IPS DF 6.9 (cell line): ENCODE measurements around the gene TSSC4.

ENCODE experiments used
- DNase-seq: peaks from one replicate; pipeline ENCODE4 v3.0.0-alpha.2; 2013; ENCODE audit warnings: low read depth, low spot score
- H3K27ac ChIP-seq: one replicate; pipeline ENCODE4 v1.5.1; 2013; ENCODE audit warnings: low read length, control low read depth
- H3K27me3 ChIP-seq: 2 replicates; pipeline ENCODE4 v1.6.1; 2013; ENCODE audit warnings: mild to moderate bottlenecking, low read length; ENCODE audit not compliant: control insufficient read depth, insufficient read depth
- H3K36me3 ChIP-seq: 2 replicates; pipeline ENCODE4 v1.6.1; 2013; ENCODE audit warnings: low read length; ENCODE audit not compliant: control insufficient read depth, insufficient read depth
- H3K4me1 ChIP-seq: 2 replicates; pipeline ENCODE4 v1.6.1; 2013; ENCODE audit warnings: low read length; ENCODE audit not compliant: control insufficient read depth, insufficient read depth
- H3K4me3 ChIP-seq: 2 replicates; pipeline ENCODE4 v1.5.1; 2013; ENCODE audit warnings: mild to moderate bottlenecking, low read length
- H3K9me3 ChIP-seq: 2 replicates; pipeline ENCODE4 v1.6.1; 2013; ENCODE audit warnings: low read length, inconsistent platforms; ENCODE audit not compliant: control insufficient read depth, insufficient read depth
- WGBS: extraction: QIAGEN DNeasy Blood & Tissue Kit; methylation state at CpG from one replicate; pipeline ENCODE4 v1.1.7; 2013; ENCODE audit warnings: mixed read lengths, missing lambda C conversion rate; ENCODE audit not compliant: insufficient read length, insufficient coverage; 5-methylcytosine and 5-hydroxymethylcytosine counted together

Gene TSSC4

GRCh38 chr11:2420502-2421225, 20.1 kb downstream of the TSSC4 start:
- H3K9me3 ChIP-seq, result no peaks in the 10 kb centered on the region
- no peak overlapping the region for H3K4me3 ChIP-seq
- H3K27me3 ChIP-seq, result no peaks in the 10 kb centered on the region
- no peak overlapping the region for H3K27ac ChIP-seq
- no peaks in the 10 kb centered on the region for H3K36me3 ChIP-seq
- peak; percentile 68 for DNase-seq
- 0 out of 2 replicates have a peak, but pooled peaks cover 1% of the 10 kb centered on the region for H3K4me1 ChIP-seq
- no CpG with 5 or more reads among the region's 44 CpGs for WGBS

GRCh38 chr11:2421226-2421994, 20.9 kb downstream of the TSSC4 start:
- DNase-seq, result no peak
- Histone ChIP-seq H3K36me3 (no peaks in the 10 kb centered on the region), H3K4me3 (no peak overlapping the region), H3K4me1 (0 out of 2 replicates have a peak, but pooled peaks cover 1% of the 10 kb centered on the region), H3K27ac (no peak overlapping the region), H3K27me3 (no peaks in the 10 kb centered on the region), H3K9me3 (no peaks in the 10 kb centered on the region)
- no CpG with 5 or more reads among the region's 19 CpGs for WGBS

- Histone ChIP-seq H3K27ac (no peak overlapping the region), H3K36me3 (no peaks in the 10 kb centered on the region), H3K4me1 (0 out of 2 replicates have a peak, but pooled peaks cover 1% of the 10 kb centered on the region), H3K4me3 (no peak overlapping the region), H3K9me3 (no peaks in the 10 kb centered on the region), H3K27me3 (no peaks in the 10 kb centered on the region)
- WGBS, result no CpG with 5 or more reads among the region's 17 CpGs
- DNase-seq, result no peak
Observed at GRCh38 chr11:2421996-2422395, 21.4 kb downstream of the TSSC4 start.

GRCh38 chr11:2422461-2423156, 22.1 kb downstream of the TSSC4 start:
- Histone ChIP-seq H3K4me1 (0 out of 2 replicates have a peak, but pooled peaks cover 1% of the 10 kb centered on the region), H3K27me3 (no peaks in the 10 kb centered on the region), H3K4me3 (no peak overlapping the region), H3K36me3 (no peaks in the 10 kb centered on the region), H3K27ac (no peak overlapping the region), H3K9me3 (no peaks in the 10 kb centered on the region)
- no peak for DNase-seq
- no CpG with 5 or more reads among the region's 14 CpGs for WGBS

GRCh38 chr11:2423157-2424025, 22.8 kb downstream of the TSSC4 start:
- no CpG with 5 or more reads among the region's 26 CpGs for WGBS
- Histone ChIP-seq H3K27me3 (no peaks in the 10 kb centered on the region), H3K27ac (no peak overlapping the region), H3K4me1 (0 out of 2 replicates have a peak, but pooled peaks cover 1% of the 10 kb centered on the region), H3K4me3 (no peak overlapping the region), H3K9me3 (no peaks in the 10 kb centered on the region), H3K36me3 (no peaks in the 10 kb centered on the region)
- no peak for DNase-seq

GRCh38 chr11:2424811-2425495, 24.4 kb downstream of the TSSC4 start:
- WGBS, result no CpG with 5 or more reads among the region's 28 CpGs
- H3K9me3 ChIP-seq, result no peaks in the 10 kb centered on the region
- no peaks in the 10 kb centered on the region for H3K36me3 ChIP-seq
- no peak for DNase-seq
- H3K27me3 ChIP-seq, result no peaks in the 10 kb centered on the region
- H3K4me3 ChIP-seq, result no peak overlapping the region
- no peak overlapping the region for H3K27ac ChIP-seq
- H3K4me1 ChIP-seq, result 0 out of 2 replicates have a peak, but pooled peaks cover 1% of the 10 kb centered on the region

- DNase-seq, result no peak
- no CpG with 5 or more reads among the region's 8 CpGs for WGBS
- H3K9me3 ChIP-seq, result no peaks in the 10 kb centered on the region
- H3K27ac ChIP-seq, result no peak overlapping the region
- H3K4me3 ChIP-seq, result no peak overlapping the region
- no peaks in the 10 kb centered on the region for H3K27me3 ChIP-seq
- H3K36me3 ChIP-seq, result no peaks in the 10 kb centered on the region
- H3K4me1 ChIP-seq, result 0 out of 2 replicates have a peak, but pooled peaks cover 1% of the 10 kb centered on the region
Observed at GRCh38 chr11:2425506-2425905, 25.0 kb downstream of the TSSC4 start.

- no CpG with 5 or more reads among the region's 13 CpGs for WGBS
- H3K27me3 ChIP-seq, result no peaks in the 10 kb centered on the region
- no peaks in the 10 kb centered on the region for H3K36me3 ChIP-seq
- no peaks in the 10 kb centered on the region for H3K4me1 ChIP-seq
- no peak for DNase-seq
- no peak overlapping the region for H3K4me3 ChIP-seq
- H3K27ac ChIP-seq, result no peak overlapping the region
- H3K9me3 ChIP-seq, result no peaks in the 10 kb centered on the region
Observed at GRCh38 chr11:2426221-2426620, 25.7 kb downstream of the TSSC4 start.

- Histone ChIP-seq H3K27ac (no peak overlapping the region), H3K4me3 (no peak overlapping the region), H3K4me1 (no peaks in the 10 kb centered on the region), H3K27me3 (no peaks in the 10 kb centered on the region), H3K36me3 (no peaks in the 10 kb centered on the region), H3K9me3 (no peaks in the 10 kb centered on the region)
- no CpG with 5 or more reads among the region's 14 CpGs for WGBS
- no peak for DNase-seq
Observed at GRCh38 chr11:2426826-2427521, 26.4 kb downstream of the TSSC4 start.
